ENCODE data around the gene MFAP3. TPM values are rescaled to one million over a fixed set of nuclear protein-coding genes. Genes with fewer than 3 reads are reported as not detected.
A peak's percentile ranks its signal among the peaks of the same experiment; 100 is the strongest.

MFAP3 gene
- polyA plus RNA-seq, 1 donor from 2014 or later = 103 TPM

- Histone ChIP-seq H3K36me3 (ENCODE audit: insufficient read depth, low read length) (no peaks in the 10 kb centered on the region), H3K27me3 (ENCODE audit: insufficient read depth, low read depth, low read length) (no peaks in the 10 kb centered on the region), H3K9ac (ENCODE audit: low read length) (peak overlapping the region; percentile 40), H3K27ac (ENCODE audit: low read length) (peak overlapping the region; percentile 75), H2AFZ (ENCODE audit: low read depth, low read length) (no peak overlapping the region), H3K79me2 (replicated peaks; ENCODE audit: insufficient read depth, low read length) (no peaks in the 10 kb centered on the region), H3F3A (ENCODE audit: insufficient read depth, low read length, poor library complexity, severe bottlenecking) (peaks cover 8% of the 10 kb centered on the region), H3K9me2 (ENCODE audit: insufficient read depth, low read length) (no peaks in the 10 kb centered on the region), H3K4me2 (ENCODE audit: low read length) (no peak overlapping the region), H3K4me3 (ENCODE audit: low read length) (peak overlapping the region; percentile 47), H4K20me1 (ENCODE audit: insufficient read depth) (no peaks in the 10 kb centered on the region), H3K9me3 (ENCODE audit: low read length) (no peaks in the 10 kb centered on the region)
- TF ChIP-seq POLR2AphosphoS5 (IDR thresholded peaks at IDR 0.05) = peak; percentile 58
- TF ChIP-seq EP300 (conservative IDR thresholded peaks at IDR 0.05; ENCODE audit: poor library complexity, severe bottlenecking) = peak; percentile 67
- no peak for TF ChIP-seq REST (IDR thresholded peaks at IDR 0.05; ENCODE audit: borderline replicate concordance)
- no peak for TF ChIP-seq SMC3 (conservative IDR thresholded peaks at IDR 0.05; ENCODE audit: poor library complexity)
- no peak for TF ChIP-seq CTCF (IDR thresholded peaks at IDR 0.05; ENCODE audit: poor library complexity, severe bottlenecking)
These were observed 57.1 kb downstream of the MFAP3 start for GRCh38 chr5:154095904-154096303.

- Histone ChIP-seq H3K4me2 (ENCODE audit: low read length) (no peak overlapping the region), H3K9me3 (ENCODE audit: low read length) (no peaks in the 10 kb centered on the region), H3K9ac (ENCODE audit: low read length) (no peak overlapping the region), H3K9me2 (ENCODE audit: insufficient read depth, low read length) (no peaks in the 10 kb centered on the region), H3F3A (ENCODE audit: insufficient read depth, low read length, poor library complexity, severe bottlenecking) (peaks cover 8% of the 10 kb centered on the region), H4K20me1 (ENCODE audit: insufficient read depth) (no peaks in the 10 kb centered on the region), H3K27me3 (ENCODE audit: insufficient read depth, low read depth, low read length) (no peaks in the 10 kb centered on the region), H3K36me3 (ENCODE audit: insufficient read depth, low read length) (no peaks in the 10 kb centered on the region), H3K4me3 (ENCODE audit: low read length) (no peak overlapping the region), H3K27ac (ENCODE audit: low read length) (peak overlapping the region; percentile 75), H3K79me2 (replicated peaks; ENCODE audit: insufficient read depth, low read length) (no peaks in the 10 kb centered on the region), H2AFZ (ENCODE audit: low read depth, low read length) (no peak overlapping the region)
- TF ChIP-seq TAF1 (IDR thresholded peaks at IDR 0.05; ENCODE audit: low read depth) (no peak), RAD21 (conservative IDR thresholded peaks at IDR 0.05) (no peak), POLR2AphosphoS5 (IDR thresholded peaks at IDR 0.05) (no peak), SMC3 (conservative IDR thresholded peaks at IDR 0.05; ENCODE audit: poor library complexity) (no peak), EP300 (conservative IDR thresholded peaks at IDR 0.05; ENCODE audit: poor library complexity, severe bottlenecking) (no peak), REST (IDR thresholded peaks at IDR 0.05; ENCODE audit: borderline replicate concordance) (no peak), CTCF (IDR thresholded peaks at IDR 0.05; ENCODE audit: poor library complexity, severe bottlenecking) (no peak), MXI1 (conservative IDR thresholded peaks at IDR 0.05; ENCODE audit: poor library complexity, severe bottlenecking) (no peak), EZH2 (IDR thresholded peaks at IDR 0.05; ENCODE audit: borderline replicate concordance, insufficient read depth, low read length, poor library complexity, severe bottlenecking) (no peak)
These were observed 58.3 kb downstream of the MFAP3 start for GRCh38 chr5:154097031-154097430.

Data from neural cell (in vitro differentiated cells).